Astrocyte (in vitro differentiated cells and primary cell): ENCODE data around the gene RUVBL2. TPM values are rescaled to one million over a fixed set of nuclear protein-coding genes. Genes with fewer than 3 reads are reported as not detected.
A peak's percentile ranks its signal among the peaks of the same experiment; 100 is the strongest.

ENCODE experiments used
- DNase-seq: peaks from one replicate; pipeline ENCODE4 v3.0.0-alpha.2; 2010; ENCODE audit warnings: low read depth
- FAIRE-seq: peaks from 2 replicates; lab custom pipeline; 2011; peaks lifted over from hg19 to GRCh38; lab: Jason Lieb, UNC
- H2AFZ ChIP-seq: 2 replicates; pipeline ENCODE4 v1.6.0; 2012; ENCODE audit warnings: low read depth, low read length, inconsistent platforms
- H3K27ac ChIP-seq: 2 replicates; pipeline ENCODE4 v1.5.1; 2011; ENCODE audit warnings: low read depth, low read length, inconsistent platforms
- H3K27me3 ChIP-seq: 2 replicates; pipeline ENCODE4 v1.6.0; 2011; ENCODE audit warnings: low read length, inconsistent platforms; ENCODE audit not compliant: insufficient read depth
- H3K36me3 ChIP-seq: 2 replicates; pipeline ENCODE4 v1.5.1; 2011; ENCODE audit warnings: low read length, inconsistent platforms; ENCODE audit not compliant: insufficient read depth
- H3K4me1 ChIP-seq: 2 replicates; pipeline ENCODE4 v1.5.1; 2011; ENCODE audit warnings: low read length, inconsistent platforms; ENCODE audit not compliant: insufficient read depth
- H3K4me2 ChIP-seq: 2 replicates; pipeline ENCODE4 v1.6.0; 2012; ENCODE audit warnings: low read length, inconsistent platforms
- H3K4me3 ChIP-seq: 2 replicates; pipeline ENCODE4 v1.5.1; 2011; ENCODE audit warnings: low read depth, mild to moderate bottlenecking, low read length, inconsistent platforms; ENCODE audit not compliant: insufficient read depth
- H3K79me2 ChIP-seq: 2 replicates; pipeline ENCODE4 v1.6.0; 2012; ENCODE audit warnings: mild to moderate bottlenecking, low read length, inconsistent platforms; ENCODE audit not compliant: insufficient read depth
- H3K9ac ChIP-seq: 2 replicates; pipeline ENCODE4 v1.6.0; 2012; ENCODE audit warnings: mild to moderate bottlenecking, low read length, inconsistent platforms
- H3K9me3 ChIP-seq: 2 replicates; pipeline ENCODE4 v1.5.1; 2012; ENCODE audit warnings: low read depth, mild to moderate bottlenecking, low read length, inconsistent platforms; ENCODE audit not compliant: insufficient read depth
- H4K20me1 ChIP-seq: 2 replicates; pipeline ENCODE4 v1.6.0; 2012; ENCODE audit warnings: low read length, inconsistent platforms; ENCODE audit not compliant: insufficient read depth
- H3K27ac Mint-ChIP-seq: one replicate; pipeline ENCODE4 v1.8.0; 2021; ENCODE audit warnings: mild to moderate bottlenecking, mixed read lengths; ENCODE audit not compliant: unreplicated experiment
- H3K27me3 Mint-ChIP-seq: one replicate; pipeline ENCODE4 v1.8.0; 2021; ENCODE audit warnings: low read depth, mixed read lengths; ENCODE audit not compliant: unreplicated experiment
- H3K36me3 Mint-ChIP-seq: one replicate; pipeline ENCODE4 v1.8.0; 2021; ENCODE audit warnings: low read depth, mixed read lengths; ENCODE audit not compliant: unreplicated experiment
- H3K4me1 Mint-ChIP-seq: one replicate; pipeline ENCODE4 v1.8.0; 2021; ENCODE audit warnings: low read depth, mixed read lengths; ENCODE audit not compliant: unreplicated experiment
- H3K4me3 Mint-ChIP-seq: one replicate; pipeline ENCODE4 v1.8.0; 2021; ENCODE audit warnings: mild to moderate bottlenecking, moderate library complexity, mixed read lengths; ENCODE audit not compliant: unreplicated experiment
- H3K9me3 Mint-ChIP-seq: one replicate; pipeline ENCODE4 v1.8.0; 2021; ENCODE audit warnings: mild to moderate bottlenecking, mixed read lengths; ENCODE audit not compliant: unreplicated experiment
- EZH2 ChIP-seq: IDR thresholded peaks from 2 replicates; pipeline ENCODE4 v1.6.1; 2012; ENCODE audit warnings: mild to moderate bottlenecking, low read length, inconsistent platforms; ENCODE audit not compliant: insufficient read depth
- total RNA-seq: library from RNA; stranded (reverse); gene quantifications from 2 replicates; pipeline ENCODE4 v1.2.1, GENCODE V29; 2021
- TF ChIP-seq, protein P1 (sequence below): IDR thresholded peaks from 2 replicates; pipeline ENCODE4 v1.5.1; 2011; ENCODE audit warnings: low read depth, mild to moderate bottlenecking, inconsistent platforms, low read length, moderate library complexity; ENCODE audit not compliant: insufficient read depth

Gene RUVBL2
- total RNA-seq, 1 donor from 2014 or later = 106 TPM

DNA sequence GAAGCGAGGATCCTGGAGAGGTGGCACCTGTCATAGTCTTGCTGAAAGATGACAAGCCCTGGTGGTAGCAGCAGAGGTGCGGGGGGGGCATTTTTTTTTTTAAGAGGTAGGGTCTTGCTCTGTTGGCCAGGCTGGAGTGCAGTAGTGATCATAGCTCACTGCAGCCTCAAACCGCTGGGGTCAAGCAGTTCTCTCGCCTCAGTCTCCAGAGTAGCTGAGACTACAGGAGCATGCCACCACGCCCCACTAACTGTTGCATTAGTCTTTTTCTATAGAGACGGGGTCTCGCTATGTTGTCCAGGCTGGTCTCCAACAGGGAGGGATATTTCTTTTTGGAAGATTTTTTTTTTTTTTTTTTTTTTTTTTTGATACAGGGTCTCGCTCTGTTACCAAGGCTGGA is 35.7 kb upstream of the RUVBL2 start:
- H3K4me1 ChIP-seq = peaks cover 20% of the 10 kb centered on the region
- Mint-ChIP-seq H3K4me3 (peak overlapping the region; percentile 27), H3K9me3 (no peaks in the 10 kb centered on the region), H3K36me3 (peaks cover 17% of the 10 kb centered on the region), H3K4me1 (peaks cover 24% of the 10 kb centered on the region), H3K27ac (no peak overlapping the region), H3K27me3 (no peaks in the 10 kb centered on the region)
- no peak overlapping the region for H3K4me2 ChIP-seq
- no peaks in the 10 kb centered on the region for H3K27me3 ChIP-seq
- H2AFZ ChIP-seq = no peak overlapping the region
- DNase-seq = no peak
- H3K27ac ChIP-seq = no peak overlapping the region
- H3K79me2 ChIP-seq = peaks cover 35% of the 10 kb centered on the region
- no peaks in the 10 kb centered on the region for H4K20me1 ChIP-seq
- TF ChIP-seq, protein P1, sequence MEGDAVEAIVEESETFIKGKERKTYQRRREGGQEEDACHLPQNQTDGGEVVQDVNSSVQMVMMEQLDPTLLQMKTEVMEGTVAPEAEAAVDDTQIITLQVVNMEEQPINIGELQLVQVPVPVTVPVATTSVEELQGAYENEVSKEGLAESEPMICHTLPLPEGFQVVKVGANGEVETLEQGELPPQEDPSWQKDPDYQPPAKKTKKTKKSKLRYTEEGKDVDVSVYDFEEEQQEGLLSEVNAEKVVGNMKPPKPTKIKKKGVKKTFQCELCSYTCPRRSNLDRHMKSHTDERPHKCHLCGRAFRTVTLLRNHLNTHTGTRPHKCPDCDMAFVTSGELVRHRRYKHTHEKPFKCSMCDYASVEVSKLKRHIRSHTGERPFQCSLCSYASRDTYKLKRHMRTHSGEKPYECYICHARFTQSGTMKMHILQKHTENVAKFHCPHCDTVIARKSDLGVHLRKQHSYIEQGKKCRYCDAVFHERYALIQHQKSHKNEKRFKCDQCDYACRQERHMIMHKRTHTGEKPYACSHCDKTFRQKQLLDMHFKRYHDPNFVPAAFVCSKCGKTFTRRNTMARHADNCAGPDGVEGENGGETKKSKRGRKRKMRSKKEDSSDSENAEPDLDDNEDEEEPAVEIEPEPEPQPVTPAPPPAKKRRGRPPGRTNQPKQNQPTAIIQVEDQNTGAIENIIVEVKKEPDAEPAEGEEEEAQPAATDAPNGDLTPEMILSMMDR = no peak
- no peak for TF ChIP-seq EZH2
- H3K9ac ChIP-seq = no peak overlapping the region
- no peak for FAIRE-seq
- H3K4me3 ChIP-seq = no peak overlapping the region
- peaks cover 7% of the 10 kb centered on the region for H3K36me3 ChIP-seq
- H3K9me3 ChIP-seq = no peaks in the 10 kb centered on the region

DNA sequence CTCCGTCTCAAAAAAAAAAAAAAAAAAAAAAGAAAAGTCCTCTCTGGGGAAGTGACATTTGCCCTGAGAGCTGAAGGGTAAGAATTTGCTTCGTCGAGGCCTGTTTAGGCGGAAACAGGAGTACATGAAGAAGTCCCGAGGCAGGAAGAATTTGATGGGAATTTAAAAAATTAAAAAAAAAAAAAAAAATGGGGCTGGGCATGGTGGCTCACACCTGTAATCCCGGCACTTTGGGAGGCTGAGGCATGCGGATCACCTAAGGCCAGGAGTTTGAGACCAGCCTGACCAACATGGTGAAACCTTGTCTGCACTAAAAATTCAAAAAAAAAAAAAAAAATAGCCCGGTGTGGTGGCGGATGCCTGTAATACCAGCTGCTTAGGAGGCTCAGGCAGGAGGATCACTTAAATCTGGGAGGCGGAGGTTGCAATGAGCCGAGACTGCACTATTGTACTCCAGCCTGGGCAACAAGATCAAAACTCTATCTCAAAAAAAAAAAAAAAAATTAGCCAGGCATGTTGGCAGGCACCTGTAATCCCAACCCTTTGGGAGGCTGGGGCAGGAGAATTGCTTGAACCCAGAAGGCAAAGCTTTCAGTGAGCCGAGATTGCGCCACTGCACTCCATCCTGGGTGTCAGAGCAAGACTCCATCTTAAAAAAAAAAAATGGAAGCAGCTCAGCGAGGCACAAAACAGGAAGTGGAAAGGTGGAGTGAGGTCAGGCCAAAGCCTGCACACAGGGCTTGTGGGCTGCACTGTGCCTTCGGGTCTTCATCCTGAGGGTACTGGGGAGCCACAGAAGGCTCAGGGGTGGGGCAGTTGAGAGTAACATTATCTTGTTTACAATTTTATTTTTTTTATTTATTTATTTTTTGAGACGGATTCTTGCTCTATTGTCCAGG is 34.1 kb upstream of the RUVBL2 start:
- Mint-ChIP-seq H3K27ac (no peak overlapping the region), H3K4me1 (peaks cover 36% of the 10 kb centered on the region), H3K9me3 (no peaks in the 10 kb centered on the region), H3K36me3 (peaks cover 17% of the 10 kb centered on the region), H3K4me3 (no peak overlapping the region), H3K27me3 (no peaks in the 10 kb centered on the region)
- Histone ChIP-seq H3K9ac (no peak overlapping the region), H3K27ac (no peak overlapping the region), H4K20me1 (no peaks in the 10 kb centered on the region), H3K36me3 (peaks cover 7% of the 10 kb centered on the region), H3K9me3 (no peaks in the 10 kb centered on the region), H3K4me1 (peaks cover 36% of the 10 kb centered on the region), H2AFZ (no peak overlapping the region), H3K79me2 (peaks cover 35% of the 10 kb centered on the region), H3K4me3 (no peak overlapping the region), H3K4me2 (no peak overlapping the region), H3K27me3 (no peaks in the 10 kb centered on the region)
- no peak for DNase-seq
- FAIRE-seq = no peak
- TF ChIP-seq EZH2 = no peak
- TF ChIP-seq, protein P1 = no peak
